ENCODE results near the gene UGP2.
A peak's percentile ranks its signal among the peaks of the same experiment; 100 is the strongest.
"Not testable (repeated sequence)": the region's sequence is repeated elsewhere in the genome, so short reads cannot be mapped to it uniquely, and the experiment has no call there.

Gene UGP2

GRCh38 chr2:63841254-63842022 is at the start of gene UGP2:
UGP2 (plus strand) TSS chr2:63841896; CDS start chr2:63842186, 290 bp downstream.
- peak; percentile 95 for DNase-seq (ENCODE audit: low read depth, low spot score)

GRCh38 chr2:63792530-63792929 is 49.2 kb upstream of the UGP2 start:
- DNase-seq (ENCODE audit: low read depth, low spot score), result peak; percentile 86

GRCh38 chr2:63796366-63796765 is 45.3 kb upstream of the UGP2 start:
- DNase-seq (ENCODE audit: low read depth, low spot score), result no peak

GRCh38 chr2:63796796-63797195 is 44.9 kb upstream of the UGP2 start:
- no peak for DNase-seq (ENCODE audit: low read depth, low spot score)

- no peak for DNase-seq (ENCODE audit: low read depth, low spot score)
These were observed 40.2 kb upstream of the UGP2 start for GRCh38 chr2:63801455-63801854.

GRCh38 chr2:63805412-63805811 is 36.3 kb upstream of the UGP2 start:
- DNase-seq (ENCODE audit: low read depth, low spot score), result no peak

- not testable (repeated sequence) for DNase-seq (ENCODE audit: low read depth, low spot score)
These were observed 33.7 kb upstream of the UGP2 start for GRCh38 chr2:63808036-63808435.

- DNase-seq (ENCODE audit: low read depth, low spot score), result not testable (repeated sequence)
These were observed 32.8 kb upstream of the UGP2 start for GRCh38 chr2:63808911-63809310.

- no peak for DNase-seq (ENCODE audit: low read depth, low spot score)
These were observed 30.6 kb upstream of the UGP2 start for GRCh38 chr2:63811063-63811462.

GRCh38 chr2:63811870-63812269 is 29.8 kb upstream of the UGP2 start:
- not testable (repeated sequence) for DNase-seq (ENCODE audit: low read depth, low spot score)

- no peak for DNase-seq (ENCODE audit: low read depth, low spot score)
These were observed 27.6 kb upstream of the UGP2 start for GRCh38 chr2:63814114-63814513.

GRCh38 chr2:63817382-63817781 is 24.3 kb upstream of the UGP2 start:
- DNase-seq (ENCODE audit: low read depth, low spot score), result no peak

- no peak for DNase-seq (ENCODE audit: low read depth, low spot score)
These were observed 23.4 kb upstream of the UGP2 start for GRCh38 chr2:63818271-63818670.

GRCh38 chr2:63819256-63819655 is 22.4 kb upstream of the UGP2 start:
- DNase-seq (ENCODE audit: low read depth, low spot score), result no peak

- DNase-seq (ENCODE audit: low read depth, low spot score), result no peak
These were observed 21.7 kb upstream of the UGP2 start for GRCh38 chr2:63819765-63820717.

GRCh38 chr2:63820969-63821368 is 20.7 kb upstream of the UGP2 start:
- DNase-seq (ENCODE audit: low read depth, low spot score), result no peak

GRCh38 chr2:63821396-63821795 is 20.3 kb upstream of the UGP2 start:
- DNase-seq (ENCODE audit: low read depth, low spot score), result no peak

- no peak for DNase-seq (ENCODE audit: low read depth, low spot score)
These were observed 19.2 kb upstream of the UGP2 start for GRCh38 chr2:63822478-63822877.

- peak; percentile 94 for DNase-seq (ENCODE audit: low read depth, low spot score)
These were observed 13.9 kb upstream of the UGP2 start for GRCh38 chr2:63827749-63828148.

GRCh38 chr2:63831176-63831575 is 10.5 kb upstream of the UGP2 start:
- no peak for DNase-seq (ENCODE audit: low read depth, low spot score)

GRCh38 chr2:63834401-63834800 is 7.3 kb upstream of the UGP2 start:
- no peak for DNase-seq (ENCODE audit: low read depth, low spot score)

GRCh38 chr2:63837036-63837594 is 4.6 kb upstream of the UGP2 start:
- no peak for DNase-seq (ENCODE audit: low read depth, low spot score)
